NCI-H2196 (cell line): ENCODE results near the gene PPP6R2.
"Not testable (repeated sequence)": the region's sequence is repeated elsewhere in the genome, so short reads cannot be mapped to it uniquely, and the experiment has no call there.

Experiments
- DNase-seq: peaks from one replicate; lab custom pipeline; 2025; ENCODE audit not compliant: unreplicated experiment; lab: John Stamatoyannopoulos, UW

PPP6R2 gene

DNA sequence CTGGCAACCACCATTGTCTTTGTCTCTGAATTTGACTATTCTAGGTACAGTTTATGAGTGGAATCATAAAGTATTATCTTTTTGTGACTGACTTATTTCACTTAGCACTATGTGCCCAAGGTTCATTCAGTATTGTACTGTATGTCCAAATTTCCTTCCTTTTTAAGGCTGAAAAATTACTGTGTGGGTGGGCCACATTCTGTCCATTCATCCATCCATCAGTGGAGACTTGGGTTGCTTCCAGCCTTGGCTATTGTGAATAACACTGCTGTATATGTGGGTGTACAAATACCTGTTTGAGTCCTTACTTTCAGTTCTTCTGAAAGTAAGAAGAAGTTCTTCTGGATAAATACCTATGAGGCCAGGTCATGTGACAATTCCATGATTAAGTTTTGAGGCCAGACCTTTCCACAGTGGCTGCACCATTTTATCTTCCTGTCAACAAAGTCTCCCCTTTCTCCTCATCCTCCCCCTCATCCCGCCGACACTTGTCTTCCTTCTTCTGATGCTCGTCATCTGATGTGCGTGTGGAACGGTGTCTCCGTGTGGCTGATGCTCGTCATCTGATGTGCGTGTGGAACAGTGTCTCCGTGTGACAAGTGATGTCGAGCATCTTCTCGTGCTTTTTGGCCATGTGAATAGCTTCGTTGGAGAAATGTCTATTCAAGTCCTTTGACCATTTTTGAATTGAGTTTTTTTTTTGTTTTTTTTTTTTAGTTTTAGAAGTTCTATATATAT, 82.2 kb downstream of the PPP6R2 start:
- no peak for DNase-seq

DNA sequence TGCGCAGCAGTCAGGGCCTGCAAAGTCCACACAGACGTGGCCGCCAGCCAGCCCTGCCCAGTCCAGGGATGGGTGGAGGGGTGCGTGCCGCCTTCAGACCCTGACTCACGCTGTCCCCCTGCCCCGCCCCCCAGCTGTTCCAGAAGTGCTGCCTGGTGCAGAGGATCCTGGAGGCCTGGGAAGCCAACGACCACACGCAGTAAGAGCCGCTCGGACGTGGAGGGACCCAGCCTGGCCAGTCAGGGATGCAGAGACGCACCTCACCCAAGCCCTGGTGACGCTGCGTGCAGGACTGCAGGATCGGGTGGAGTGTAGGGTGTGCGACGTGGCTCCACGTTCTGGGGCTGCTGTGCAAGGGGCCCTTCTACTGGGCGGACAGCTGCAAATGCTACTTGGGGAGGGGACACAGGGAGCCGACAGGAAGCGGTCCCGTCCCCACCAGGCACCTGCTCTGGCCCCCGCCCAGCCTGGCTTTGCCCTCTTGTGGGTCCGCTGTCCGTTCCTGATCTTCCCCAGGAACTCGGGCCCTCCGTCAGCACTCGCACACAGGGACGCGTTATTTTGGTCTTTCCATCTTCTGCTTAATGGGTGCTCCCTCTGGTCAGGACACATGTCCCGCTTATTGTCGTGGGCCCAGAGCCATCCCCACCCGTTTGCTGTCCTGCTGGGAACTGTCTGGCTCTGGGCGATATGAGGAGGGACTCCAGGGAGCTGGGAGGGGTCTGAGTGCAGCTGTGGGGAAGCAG, 89.2 kb downstream of the PPP6R2 start:
- DNase-seq: no peak

DNA sequence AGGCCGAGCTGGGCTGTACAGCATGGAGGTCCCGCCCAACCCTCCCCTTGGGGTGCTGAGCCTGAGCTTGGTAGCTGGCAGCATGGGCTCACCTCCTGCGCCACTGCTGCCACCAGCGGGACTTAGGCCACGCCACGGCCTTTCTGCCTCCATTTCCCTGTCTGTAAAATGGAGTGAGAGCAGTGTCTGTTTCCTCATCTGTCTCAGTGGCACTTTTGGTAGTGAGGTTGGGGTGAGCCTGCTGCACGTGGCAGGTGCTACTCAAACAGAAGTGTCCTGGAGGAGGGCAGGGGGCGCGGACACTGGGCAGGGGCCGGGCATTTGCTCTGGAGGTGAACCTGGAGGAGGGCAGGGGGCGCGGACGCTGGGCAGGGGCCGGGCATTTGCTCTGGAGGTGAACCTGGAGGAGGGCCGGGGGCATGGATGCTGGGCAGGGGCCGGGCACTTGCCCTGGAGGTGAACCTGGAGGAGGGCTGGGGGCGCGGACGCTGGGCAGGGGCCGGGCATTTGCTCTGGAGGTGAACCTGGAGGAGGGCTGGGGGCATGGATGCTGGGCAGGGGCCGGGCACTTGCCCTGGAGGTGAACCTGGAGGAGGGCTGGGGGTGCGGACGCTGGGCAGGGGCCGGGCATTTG, 89.9 kb downstream of the PPP6R2 start:
- not testable (repeated sequence) for DNase-seq

DNA sequence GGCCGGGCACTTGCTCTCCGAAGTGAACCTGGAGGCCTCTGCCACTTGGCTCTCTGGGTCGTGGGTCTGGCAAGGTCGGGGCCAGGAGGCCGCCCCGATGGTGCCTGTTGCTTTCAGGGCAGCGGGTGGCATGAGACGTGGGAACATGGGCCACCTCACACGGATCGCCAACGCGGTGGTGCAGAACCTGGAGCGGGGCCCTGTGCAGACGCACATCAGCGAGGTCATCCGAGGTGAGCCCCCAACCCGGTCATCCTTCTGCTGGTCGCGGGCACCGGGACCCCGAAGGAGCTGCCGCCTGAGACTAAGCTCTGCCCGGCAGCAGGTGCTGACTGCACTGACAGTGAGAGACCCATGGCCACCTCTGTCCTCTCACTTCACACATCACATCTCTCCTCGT, 91.7 kb downstream of the PPP6R2 start:
- DNase-seq: no peak

- no peak for DNase-seq
These were observed 92.3 kb downstream of the PPP6R2 start for GRCh38 chr22:50435291-50436014.

DNA sequence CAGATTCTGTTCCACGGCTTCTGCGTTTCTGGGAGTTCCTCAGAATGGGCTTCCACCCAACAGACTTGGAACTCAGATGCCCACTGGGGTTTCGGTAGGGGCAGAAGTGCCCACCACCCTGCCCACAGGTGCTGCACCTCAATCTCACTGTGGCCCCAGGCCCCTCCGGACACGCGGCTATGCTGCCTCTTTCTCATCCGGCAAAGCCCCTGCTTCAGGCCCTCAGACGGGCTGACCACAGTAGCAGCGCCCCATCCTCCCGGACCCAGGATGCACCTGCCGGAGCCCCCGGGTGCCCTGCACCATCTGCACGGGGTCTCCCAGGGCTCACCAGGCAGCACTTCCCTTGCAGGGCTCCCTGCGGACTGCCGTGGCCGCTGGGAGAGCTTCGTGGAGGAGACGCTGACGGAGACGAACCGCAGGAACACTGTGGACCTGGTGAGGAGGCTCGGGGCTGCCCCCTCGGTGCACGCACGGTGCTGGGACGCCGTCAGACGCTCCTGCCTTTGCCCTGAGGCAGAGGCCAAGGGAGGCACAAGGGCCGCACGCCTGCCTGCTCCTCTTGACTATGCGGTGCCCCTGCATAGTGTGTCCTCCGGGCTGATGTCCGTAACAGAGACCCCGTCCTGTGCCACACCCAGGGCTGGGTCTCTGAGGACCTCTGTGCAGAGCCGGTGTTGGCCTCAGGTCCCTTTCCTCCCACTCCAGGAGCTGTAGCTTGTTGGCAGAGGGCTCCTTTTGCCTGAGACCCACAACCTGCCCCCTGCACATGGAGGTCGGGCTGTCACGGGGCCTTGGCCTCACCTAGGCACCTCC, 93.1 kb downstream of the PPP6R2 start:
- no peak for DNase-seq

DNA sequence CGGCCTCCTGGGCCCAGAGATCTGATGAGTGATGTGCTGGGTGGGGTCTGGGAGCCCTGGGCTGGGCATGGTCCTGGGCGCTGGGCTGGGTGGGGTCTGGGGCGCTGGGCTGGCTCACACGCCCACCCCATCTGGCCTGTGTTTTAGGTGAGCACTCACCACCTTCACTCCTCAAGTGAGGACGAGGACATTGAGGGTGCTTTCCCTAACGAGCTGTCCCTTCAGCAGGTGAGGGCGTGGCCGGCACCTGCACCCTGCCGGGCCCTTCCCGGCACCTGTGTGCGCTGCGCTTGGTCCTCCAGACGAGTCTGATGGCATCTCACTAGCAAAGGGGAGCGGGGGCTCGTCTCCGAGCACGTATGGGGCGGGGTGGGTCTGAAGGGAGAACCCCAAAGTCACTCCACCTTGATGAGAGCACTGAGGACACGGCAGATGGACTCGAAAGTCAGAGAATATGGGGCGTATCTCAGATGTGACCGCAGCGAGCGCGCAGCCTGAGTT, 93.8 kb downstream of the PPP6R2 start:
- DNase-seq: no peak

DNA sequence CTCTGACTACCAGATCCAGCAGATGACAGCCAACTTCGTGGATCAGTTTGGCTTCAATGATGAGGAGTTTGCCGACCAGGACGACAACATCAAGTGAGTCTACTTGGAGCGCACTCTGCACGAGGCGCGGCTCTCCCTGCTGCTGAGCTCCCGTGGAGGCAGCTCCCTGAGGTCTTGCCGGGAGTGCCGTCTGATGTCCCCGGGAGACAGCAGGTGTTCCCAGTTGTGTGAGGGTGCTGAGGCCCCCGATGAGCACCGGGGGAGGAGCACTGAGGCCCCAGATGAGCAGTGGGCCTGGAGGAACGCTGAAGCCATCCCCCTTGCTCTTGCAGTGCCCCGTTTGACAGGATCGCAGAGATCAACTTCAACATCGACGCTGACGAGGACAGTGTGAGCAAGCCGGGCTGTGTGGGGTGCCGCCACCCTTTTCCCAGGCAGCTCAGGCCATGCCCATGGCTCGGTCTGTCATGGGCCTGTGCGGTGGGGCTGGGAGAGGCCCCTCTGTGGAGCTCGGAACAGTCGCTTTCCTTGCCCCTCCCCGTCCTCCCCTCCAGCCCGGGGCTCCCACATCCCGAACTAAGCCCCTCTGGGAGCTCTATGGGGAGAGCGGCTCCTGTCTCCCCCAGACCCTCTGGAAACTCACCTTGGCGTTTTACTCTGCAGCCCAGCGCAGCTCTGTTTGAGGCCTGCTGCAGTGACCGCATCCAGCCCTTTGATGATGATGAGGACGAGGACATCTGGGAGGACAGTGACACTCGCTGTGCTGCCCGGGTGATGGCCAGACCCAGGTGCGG, 94.6 kb downstream of the PPP6R2 start:
- no peak for DNase-seq

DNA sequence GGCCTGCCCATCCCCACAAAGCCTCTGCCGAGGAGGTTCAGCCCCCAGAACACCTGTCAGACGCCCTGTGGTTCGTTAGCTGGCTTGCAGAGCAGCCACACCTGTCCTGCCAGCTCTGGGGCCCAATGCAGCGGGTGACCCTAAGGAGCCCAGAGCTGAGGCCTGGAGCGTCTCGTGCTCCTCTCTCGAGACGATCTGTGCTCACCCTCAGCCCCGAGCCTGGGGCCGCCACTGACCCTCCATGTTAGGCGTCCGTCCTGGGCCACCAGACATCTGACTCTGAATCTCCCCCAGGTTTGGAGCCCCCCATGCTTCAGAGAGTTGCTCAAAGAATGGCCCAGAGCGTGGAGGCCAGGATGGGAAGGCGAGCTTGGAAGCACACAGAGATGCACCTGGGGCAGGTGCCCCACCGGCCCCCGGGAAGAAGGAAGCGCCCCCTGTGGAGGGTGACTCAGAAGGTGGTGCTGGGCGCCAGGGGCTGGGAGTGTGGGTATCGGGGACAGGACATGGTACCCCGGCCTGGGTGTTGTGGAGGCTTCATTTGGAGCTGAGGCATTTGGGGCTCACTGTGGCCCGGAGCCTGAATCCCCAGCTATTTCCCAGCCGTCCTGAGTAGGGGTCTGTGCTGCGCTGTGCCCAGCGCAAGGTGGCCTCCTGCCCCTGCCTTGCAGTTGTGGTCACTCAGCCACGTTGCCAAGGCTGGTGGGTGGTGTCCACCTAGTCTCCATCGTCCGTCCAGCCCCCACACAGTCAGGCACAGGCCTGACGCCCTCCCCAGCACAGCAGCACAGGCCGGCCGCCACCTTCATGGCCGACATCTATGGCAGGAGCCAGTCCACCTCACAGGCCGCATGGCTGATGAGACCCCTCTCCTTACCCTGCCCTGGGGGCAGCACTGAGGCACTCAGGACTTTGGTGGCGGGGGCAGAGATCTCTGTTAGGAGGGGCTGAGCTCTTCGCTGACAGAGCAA, 95.5 kb downstream of the PPP6R2 start:
- DNase-seq: no peak

GRCh38 chr22:50439314-50439870, 96.3 kb downstream of the PPP6R2 start:
- no peak for DNase-seq

- no peak for DNase-seq
These were observed 96.8 kb downstream of the PPP6R2 start for GRCh38 chr22:50439871-50440331.

DNA sequence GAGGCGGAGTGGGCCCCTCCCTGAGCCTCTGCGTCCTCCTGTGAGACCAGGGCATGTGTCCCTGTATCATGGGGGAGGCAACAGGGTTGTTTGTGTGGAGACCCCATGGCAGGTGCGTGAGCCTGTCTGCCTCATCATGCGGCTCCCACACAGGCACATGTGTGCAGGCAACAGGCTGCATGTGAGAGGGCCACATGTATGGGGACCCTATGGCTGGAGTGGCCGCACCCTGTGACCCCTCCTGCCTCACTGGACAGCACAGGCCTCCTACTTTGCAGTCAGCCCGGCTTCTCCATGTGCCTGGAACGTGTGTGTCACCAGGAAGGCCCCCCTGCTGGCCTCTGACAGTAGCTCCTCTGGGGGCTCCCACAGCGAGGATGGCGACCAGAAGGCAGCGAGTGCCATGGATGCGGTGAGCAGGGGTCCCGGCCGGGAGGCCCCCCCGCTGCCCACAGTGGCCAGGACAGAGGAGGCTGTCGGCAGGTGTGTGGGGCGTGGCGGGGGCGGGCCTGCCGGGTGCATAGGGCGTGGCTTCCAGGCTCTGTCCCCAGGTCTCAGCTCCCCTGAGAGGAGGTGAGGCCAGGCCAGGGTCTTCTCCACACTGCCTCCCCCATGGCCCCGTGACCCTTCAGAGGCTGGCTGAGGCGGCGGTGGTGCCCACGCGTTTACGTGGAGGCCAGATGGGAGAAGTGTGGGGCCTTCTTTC, 97.6 kb downstream of the PPP6R2 start:
- DNase-seq: no peak

GRCh38 chr22:50441428-50441993, 98.4 kb downstream of the PPP6R2 start:
- DNase-seq: no peak

DNA sequence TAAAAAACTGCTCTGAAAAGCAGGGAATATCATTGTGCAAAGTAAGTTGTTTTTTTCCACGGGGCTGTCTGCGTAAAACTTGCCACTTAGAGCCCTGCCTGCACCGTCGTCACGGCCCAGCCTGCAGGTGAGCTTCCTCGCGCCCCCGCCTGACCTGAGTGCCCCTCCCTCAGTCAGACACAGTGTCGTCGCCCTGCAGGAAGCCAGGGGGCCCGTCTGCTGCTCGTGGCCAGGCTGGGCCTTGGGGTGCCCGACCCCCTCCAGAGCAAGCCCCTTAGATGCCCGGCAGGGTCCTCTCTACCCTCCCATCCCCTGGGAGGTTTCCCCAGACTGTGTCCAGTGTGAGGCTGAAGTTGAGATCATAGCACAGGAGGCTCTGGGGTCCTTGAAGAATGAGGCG, 100.1 kb downstream of the PPP6R2 start:
- DNase-seq: no peak

GRCh38 chr22:50443801-50444625, 100.9 kb downstream of the PPP6R2 start:
- DNase-seq: no peak

DNA sequence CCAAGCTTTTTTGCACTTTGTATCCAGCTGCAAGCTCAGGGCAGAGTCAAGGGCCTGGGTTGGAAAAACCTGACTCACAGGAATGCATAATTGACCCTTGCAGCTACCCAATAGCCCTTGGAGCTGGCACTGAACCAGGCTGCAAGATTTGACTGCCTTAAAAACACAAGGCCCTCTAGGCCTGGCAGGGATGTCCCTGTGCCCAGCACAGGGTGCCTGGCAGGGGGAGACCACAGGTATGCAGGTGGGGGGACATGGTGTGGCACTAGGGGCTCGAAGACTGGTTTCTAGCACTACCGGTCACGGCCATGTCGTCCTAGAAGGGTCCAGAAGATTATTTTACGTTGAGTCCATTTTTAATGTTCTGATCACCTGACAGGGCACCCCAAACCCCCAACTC, 101.5 kb downstream of the PPP6R2 start:
- DNase-seq: peak; percentile 1
